Subcutaneous abdominal adipose tissue (tissue), 5 donors: Measurements from ENCODE around the gene PPA2.
A peak's percentile ranks its signal among the peaks of the same experiment; 100 is the strongest.
"Not testable (repeated sequence)": the region's sequence is repeated elsewhere in the genome, so short reads cannot be mapped to it uniquely, and the experiment has no call there.

Experiments
- H3K27ac ChIP-seq: one replicate; pipeline ENCODE4 v1.7.0; 2013; ENCODE audit warnings: low read depth, mild to moderate bottlenecking, inconsistent platforms, low read length, moderate library complexity
- H3K27me3 ChIP-seq, 5 donors: one replicate each; pipeline ENCODE4 v1.7.0; 2013; ENCODE audit warnings: low read length in 5 of 5, inconsistent platforms in 1 of 5; ENCODE audit not compliant: control insufficient read depth in 5 of 5, insufficient read depth in 4 of 5
- H3K36me3 ChIP-seq, 5 donors: one replicate each; pipeline ENCODE4 v1.7.0; 2013; ENCODE audit warnings: low read length in 5 of 5; ENCODE audit not compliant: control insufficient read depth in 5 of 5, insufficient read depth in 5 of 5
- H3K4me1 ChIP-seq, 5 donors: one replicate each; pipeline ENCODE4 v1.7.0; 2013; ENCODE audit warnings: low read length in 5 of 5, mild to moderate bottlenecking in 3 of 5, moderate library complexity in 1 of 5; ENCODE audit not compliant: control insufficient read depth in 5 of 5, insufficient read depth in 5 of 5
- H3K4me3 ChIP-seq, 5 donors: one replicate each; pipeline ENCODE4 v1.7.0; 2013; ENCODE audit warnings: low read length in 5 of 5, low read depth in 1 of 5
- H3K9ac ChIP-seq, 5 donors: one replicate each; pipeline ENCODE4 v1.7.0; 2013; ENCODE audit warnings: low read length in 5 of 5, mild to moderate bottlenecking in 4 of 5, moderate library complexity in 3 of 5
- H3K9me3 ChIP-seq, 5 donors: one replicate each; pipeline ENCODE4 v1.7.0; 2013; ENCODE audit warnings: low read length in 5 of 5; ENCODE audit not compliant: control insufficient read depth in 5 of 5
- donor health status: healthy.
- donor health status: healthy.
- donor health status: healthy.
- donor health status: healthy.
- donor health status: healthy.

Gene PPA2

GRCh38 chr4:105483840-105484239 lies 10.0 kb upstream of the PPA2 start:
- Histone ChIP-seq H3K9ac (no peak overlapping the region), H3K4me3 (no peak overlapping the region), H3K9me3 (peaks cover 0 to 3% (median 0%) of the 10 kb centered on the region in 5 donors), H3K36me3 (no peaks in the 10 kb centered on the region), H3K27me3 (no peaks in the 10 kb centered on the region), H3K4me1 (no peaks in the 10 kb centered on the region), H3K27ac (no peak overlapping the region)

DNA sequence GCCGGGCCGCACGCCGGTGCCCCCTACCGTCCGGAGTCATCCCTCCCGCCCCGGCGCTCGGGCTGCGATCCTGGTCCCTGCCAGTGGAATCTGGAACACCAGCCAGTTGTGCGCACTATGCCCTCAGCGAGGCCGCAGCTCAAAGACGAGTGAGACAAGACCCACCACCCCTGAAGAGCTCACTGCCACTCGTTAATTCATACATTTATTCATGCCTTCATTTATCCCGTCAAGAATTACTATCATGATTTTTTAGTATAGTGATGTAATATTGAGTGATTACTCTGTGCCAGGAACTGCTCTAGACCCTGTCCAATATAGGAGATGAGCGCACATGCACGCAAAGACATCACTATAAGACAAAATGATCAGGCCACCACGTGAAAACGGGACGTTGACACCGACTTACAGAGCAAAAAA lies 247 bp upstream of the PPA2 start:
- no peaks in the 10 kb centered on the region for H3K27me3 ChIP-seq
- peak overlapping the region; percentile 92 for H3K27ac ChIP-seq
- peak overlapping the region; percentile 33 to 98 (median 94) for H3K4me3 ChIP-seq
- no peaks in the 10 kb centered on the region for H3K36me3 ChIP-seq
- no peaks in the 10 kb centered on the region for H3K9me3 ChIP-seq
- H3K4me1 ChIP-seq: peaks cover 2 to 27% (median 23%) of the 10 kb centered on the region in 5 donors
- H3K9ac ChIP-seq: peak overlapping the region in 4 of 5 donors; percentile 84 to 96 (median 92)

DNA sequence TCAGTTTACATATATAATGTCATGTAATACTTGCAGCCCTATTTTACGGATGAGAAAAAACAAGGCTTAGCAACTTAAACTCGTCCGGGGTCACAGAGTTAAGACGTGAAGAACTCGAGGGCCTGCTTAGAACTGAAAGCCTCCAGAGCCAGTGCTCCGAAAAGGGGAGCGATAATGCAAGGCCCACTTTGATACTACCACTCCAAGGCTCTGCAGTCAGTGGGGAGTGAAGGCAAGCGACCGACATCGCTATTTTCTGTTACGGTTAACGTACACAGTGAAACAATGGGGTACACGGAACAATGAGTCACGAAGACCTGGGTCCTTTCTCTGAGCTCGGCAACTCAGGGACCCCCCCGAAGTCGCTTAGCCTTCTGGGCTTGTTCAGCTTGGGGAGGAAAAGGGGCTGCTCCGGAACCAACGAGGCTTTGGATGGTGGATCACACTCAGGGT lies 965 bp downstream of the PPA2 start:
- no peaks in the 10 kb centered on the region for H3K9me3 ChIP-seq
- H3K9ac ChIP-seq: peak overlapping the region; percentile 84 to 96 (median 92)
- H3K36me3 ChIP-seq: no peaks in the 10 kb centered on the region
- peak overlapping the region; percentile 87 to 98 (median 94) for H3K4me3 ChIP-seq
- H3K27me3 ChIP-seq: no peaks in the 10 kb centered on the region
- H3K4me1 ChIP-seq: peaks cover 2 to 28% (median 27%) of the 10 kb centered on the region in 5 donors
- peak overlapping the region; percentile 92 for H3K27ac ChIP-seq

DNA sequence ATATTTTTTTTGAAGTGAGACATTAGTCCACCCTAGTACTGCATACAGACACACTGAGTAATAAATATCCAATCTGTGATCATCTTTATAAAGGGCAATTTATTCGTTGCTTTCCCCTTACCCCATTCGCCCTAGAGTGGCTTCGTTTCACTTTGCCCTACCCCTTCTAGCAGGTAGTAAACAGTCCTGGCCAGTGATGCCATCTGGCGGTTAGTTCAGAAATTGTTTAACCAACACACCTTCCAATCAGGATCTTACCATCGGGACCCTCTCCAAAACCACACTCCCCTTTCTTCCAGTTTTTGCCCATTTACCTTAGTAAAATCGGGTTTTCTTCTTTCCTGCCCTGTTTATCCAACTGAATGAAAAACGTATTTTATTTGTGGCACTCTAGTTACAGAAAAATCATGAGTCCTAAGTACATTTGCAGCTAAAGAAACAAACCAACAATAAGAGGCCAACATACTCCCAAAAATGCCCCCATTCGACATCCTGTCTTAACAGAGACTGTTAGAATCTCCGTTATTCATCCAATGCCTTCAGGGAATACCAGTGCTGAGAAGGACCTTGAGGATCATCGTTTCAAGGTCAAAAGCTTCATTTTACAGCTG lies 2.2 kb downstream of the PPA2 start:
- H3K9me3 ChIP-seq: no peaks in the 10 kb centered on the region
- H3K27ac ChIP-seq: no peak overlapping the region
- H3K4me1 ChIP-seq: peaks cover 2 to 28% (median 27%) of the 10 kb centered on the region in 5 donors
- H3K4me3 ChIP-seq: peak overlapping the region; percentile 2 to 49 (median 23)
- peak overlapping the region; percentile 6 to 60 (median 16) for H3K9ac ChIP-seq
- H3K36me3 ChIP-seq: peaks cover 0 to 5% (median 0%) of the 10 kb centered on the region in 5 donors
- no peaks in the 10 kb centered on the region for H3K27me3 ChIP-seq

DNA sequence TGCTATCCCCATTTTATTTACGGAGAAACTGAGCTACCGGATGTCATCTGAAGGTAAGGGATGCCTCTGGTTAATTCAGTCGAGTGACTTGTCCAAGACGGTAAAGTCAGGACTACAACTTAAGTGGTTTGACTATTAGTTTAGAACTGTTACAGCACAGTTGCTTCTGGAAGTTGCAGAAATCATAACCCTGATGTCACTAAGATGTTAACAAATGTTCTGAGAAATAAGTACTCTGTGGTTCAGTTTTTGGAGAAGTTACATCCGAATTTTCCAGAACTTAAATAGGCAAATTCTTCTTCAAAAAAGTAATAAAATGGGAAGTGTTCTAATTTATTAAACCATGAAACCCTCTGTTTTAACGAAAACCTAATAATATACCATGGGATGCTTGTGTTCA lies 3.1 kb downstream of the PPA2 start:
- Histone ChIP-seq H3K4me3 (no peak overlapping the region), H3K27me3 (no peaks in the 10 kb centered on the region), H3K9ac (no peak overlapping the region), H3K36me3 (peaks cover 0 to 7% (median 0%) of the 10 kb centered on the region in 5 donors), H3K9me3 (no peaks in the 10 kb centered on the region), H3K27ac (no peak overlapping the region), H3K4me1 (peaks cover 2 to 28% (median 27%) of the 10 kb centered on the region in 5 donors)

DNA sequence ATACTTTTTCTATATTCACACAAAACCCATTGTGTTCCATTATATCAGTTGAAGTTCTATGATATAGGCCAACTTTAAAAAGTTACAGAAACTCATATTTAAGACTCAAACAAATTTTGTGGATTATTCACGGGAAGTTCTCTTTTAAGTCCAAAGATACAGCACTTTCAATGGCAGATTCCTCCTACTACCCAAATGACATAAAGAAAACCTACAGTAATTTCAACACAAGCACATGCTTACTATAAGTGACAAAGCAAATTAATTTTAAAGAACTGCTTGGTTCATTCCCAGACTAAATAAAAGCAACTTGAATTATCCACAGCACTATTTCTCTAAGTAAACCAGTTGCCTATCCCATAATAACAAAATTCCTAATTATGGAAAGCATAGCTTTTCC lies 4.1 kb downstream of the PPA2 start:
- H3K27ac ChIP-seq: no peak overlapping the region

GRCh38 chr4:105466580-105466979 lies 7.3 kb downstream of the PPA2 start:
- Histone ChIP-seq H3K4me3 (no peak overlapping the region), H3K27ac (no peak overlapping the region), H3K9ac (no peak overlapping the region), H3K4me1 (peaks cover 0 to 12% (median 6%) of the 10 kb centered on the region in 5 donors), H3K36me3 (peaks cover 0 to 7% (median 0%) of the 10 kb centered on the region in 5 donors), H3K27me3 (no peaks in the 10 kb centered on the region), H3K9me3 (no peaks in the 10 kb centered on the region)

More for the DNA sequence above, 4.1 kb downstream of the PPA2 start:
- no peak overlapping the region for H3K4me3 ChIP-seq
- no peaks in the 10 kb centered on the region for H3K9me3 ChIP-seq
- H3K27me3 ChIP-seq: no peaks in the 10 kb centered on the region
- peaks cover 2 to 28% (median 27%) of the 10 kb centered on the region in 5 donors for H3K4me1 ChIP-seq
- no peak overlapping the region for H3K9ac ChIP-seq
- peaks cover 0 to 7% (median 0%) of the 10 kb centered on the region in 5 donors for H3K36me3 ChIP-seq

- not testable (repeated sequence) for H3K27me3 ChIP-seq, H3K36me3 ChIP-seq, H3K27ac ChIP-seq, H3K9me3 ChIP-seq, H3K9ac ChIP-seq, H3K4me3 ChIP-seq
- peaks cover 0 to 13% (median 4%) of the 10 kb centered on the region in 5 donors for H3K4me1 ChIP-seq
Measured at GRCh38 chr4:105464563-105464962, 9.3 kb downstream of the PPA2 start.

- H3K9ac ChIP-seq: no peak overlapping the region
- no peak overlapping the region for H3K4me3 ChIP-seq
- peaks cover 0 to 7% (median 0%) of the 10 kb centered on the region in 5 donors for H3K36me3 ChIP-seq
- H3K27ac ChIP-seq: no peak overlapping the region
- H3K4me1 ChIP-seq: peaks cover 0 to 9% (median 3%) of the 10 kb centered on the region in 5 donors
- no peaks in the 10 kb centered on the region for H3K9me3 ChIP-seq
- no peaks in the 10 kb centered on the region for H3K27me3 ChIP-seq
Measured at GRCh38 chr4:105462576-105462975, 11.3 kb downstream of the PPA2 start.

GRCh38 chr4:105461621-105462382 lies 12.1 kb downstream of the PPA2 start:
- Histone ChIP-seq H3K27ac (no peak overlapping the region), H3K36me3 (peaks cover 0 to 3% (median 0%) of the 10 kb centered on the region in 5 donors), H3K27me3 (no peaks in the 10 kb centered on the region), H3K9me3 (no peaks in the 10 kb centered on the region), H3K4me3 (no peak overlapping the region), H3K9ac (no peak overlapping the region), H3K4me1 (peaks cover 0 to 9% (median 3%) of the 10 kb centered on the region in 5 donors)
